ENCODE results near the gene SPP2.

The SPP2 gene

DNA sequence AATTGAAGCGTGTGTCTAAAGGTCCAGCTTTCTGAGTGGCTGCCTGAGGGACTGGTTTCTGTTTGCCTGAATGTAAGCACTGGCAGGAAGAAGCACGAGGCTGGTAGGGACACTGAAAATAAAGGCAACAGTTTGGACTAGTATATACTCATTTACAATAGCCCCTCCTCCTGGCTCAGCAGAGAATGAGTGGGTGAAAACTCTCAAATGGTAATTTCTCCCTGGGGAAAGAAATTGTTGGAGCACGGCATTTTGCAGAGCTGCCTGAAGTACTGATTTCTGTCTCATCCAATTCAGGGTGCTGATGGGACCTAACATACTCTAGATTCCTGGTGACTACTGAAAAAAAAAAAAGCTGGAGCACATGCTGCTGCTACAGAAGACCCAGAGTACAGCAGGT lies 17.3 kb upstream of the SPP2 start:
- TF ChIP-seq, protein P1, sequence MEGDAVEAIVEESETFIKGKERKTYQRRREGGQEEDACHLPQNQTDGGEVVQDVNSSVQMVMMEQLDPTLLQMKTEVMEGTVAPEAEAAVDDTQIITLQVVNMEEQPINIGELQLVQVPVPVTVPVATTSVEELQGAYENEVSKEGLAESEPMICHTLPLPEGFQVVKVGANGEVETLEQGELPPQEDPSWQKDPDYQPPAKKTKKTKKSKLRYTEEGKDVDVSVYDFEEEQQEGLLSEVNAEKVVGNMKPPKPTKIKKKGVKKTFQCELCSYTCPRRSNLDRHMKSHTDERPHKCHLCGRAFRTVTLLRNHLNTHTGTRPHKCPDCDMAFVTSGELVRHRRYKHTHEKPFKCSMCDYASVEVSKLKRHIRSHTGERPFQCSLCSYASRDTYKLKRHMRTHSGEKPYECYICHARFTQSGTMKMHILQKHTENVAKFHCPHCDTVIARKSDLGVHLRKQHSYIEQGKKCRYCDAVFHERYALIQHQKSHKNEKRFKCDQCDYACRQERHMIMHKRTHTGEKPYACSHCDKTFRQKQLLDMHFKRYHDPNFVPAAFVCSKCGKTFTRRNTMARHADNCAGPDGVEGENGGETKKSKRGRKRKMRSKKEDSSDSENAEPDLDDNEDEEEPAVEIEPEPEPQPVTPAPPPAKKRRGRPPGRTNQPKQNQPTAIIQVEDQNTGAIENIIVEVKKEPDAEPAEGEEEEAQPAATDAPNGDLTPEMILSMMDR (IDR thresholded peaks at IDR 0.05; ENCODE audit: control insufficient read depth, insufficient read depth, low read depth, low read length, missing control alignments): no peak
- no peak for DNase-seq (ENCODE audit: low read depth)
- H3K4me3 ChIP-seq (ENCODE audit: control insufficient read depth, low read depth, low read length): no peak overlapping the region

DNA sequence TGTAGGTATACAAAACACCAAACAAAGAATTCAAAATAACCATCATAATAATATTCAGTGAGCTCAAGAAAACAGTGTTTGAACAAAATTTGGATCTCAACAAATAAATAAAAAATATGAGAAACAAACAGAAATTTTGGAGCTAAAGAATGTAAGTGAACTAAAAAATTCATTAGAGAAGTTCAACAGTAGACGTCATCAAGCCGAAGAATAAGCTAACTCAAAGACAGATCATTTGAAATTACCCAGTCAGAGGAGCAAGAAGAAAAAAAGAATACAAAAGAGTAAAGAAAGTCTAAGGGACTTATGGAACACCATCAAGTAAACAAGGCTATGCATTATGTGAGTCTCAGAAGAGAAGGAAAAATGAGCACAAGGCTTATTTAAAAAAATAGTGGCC lies 16.6 kb upstream of the SPP2 start:
- TF ChIP-seq, protein P1 (IDR thresholded peaks at IDR 0.05; ENCODE audit: control insufficient read depth, insufficient read depth, low read depth, low read length, missing control alignments): no peak
- DNase-seq (ENCODE audit: low read depth): no peak
- no peak overlapping the region for H3K4me3 ChIP-seq (ENCODE audit: control insufficient read depth, low read depth, low read length)

DNA sequence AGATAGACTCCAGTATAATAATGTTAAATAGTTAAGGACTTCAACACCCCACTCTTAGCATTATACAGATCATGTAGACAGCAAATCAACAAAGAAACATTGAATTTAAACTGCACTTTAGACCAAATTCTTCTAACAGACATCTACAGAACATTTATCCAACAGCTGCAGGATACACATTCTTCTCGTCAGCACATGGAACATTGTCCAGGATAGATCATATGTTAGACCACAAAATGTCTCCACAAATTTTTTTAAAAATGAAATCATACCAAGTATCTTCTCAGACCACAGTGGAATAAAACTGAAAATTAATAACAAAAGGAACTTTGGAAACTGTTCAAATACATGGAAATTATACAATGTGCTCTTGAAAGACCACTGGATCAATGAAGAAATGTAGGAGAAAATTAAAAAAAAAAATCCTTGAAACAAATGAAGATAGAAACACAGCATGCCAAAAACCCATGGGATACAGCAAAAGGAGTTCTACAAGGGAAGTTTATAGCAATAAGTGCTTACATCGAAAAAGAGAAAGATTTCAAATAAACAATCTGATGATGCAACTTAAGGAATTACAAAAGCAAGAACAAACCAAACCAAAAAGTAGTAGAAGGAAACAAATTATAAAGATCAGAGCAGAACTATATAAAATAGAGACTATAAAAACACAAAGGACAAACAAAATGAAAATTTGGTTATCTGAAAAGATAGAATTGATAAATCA lies 12.3 kb upstream of the SPP2 start:
- no peak for DNase-seq (ENCODE audit: low read depth)
- TF ChIP-seq, protein P1 (IDR thresholded peaks at IDR 0.05; ENCODE audit: control insufficient read depth, insufficient read depth, low read depth, low read length, missing control alignments): no peak
- no peak overlapping the region for H3K4me3 ChIP-seq (ENCODE audit: control insufficient read depth, low read depth, low read length)

DNA sequence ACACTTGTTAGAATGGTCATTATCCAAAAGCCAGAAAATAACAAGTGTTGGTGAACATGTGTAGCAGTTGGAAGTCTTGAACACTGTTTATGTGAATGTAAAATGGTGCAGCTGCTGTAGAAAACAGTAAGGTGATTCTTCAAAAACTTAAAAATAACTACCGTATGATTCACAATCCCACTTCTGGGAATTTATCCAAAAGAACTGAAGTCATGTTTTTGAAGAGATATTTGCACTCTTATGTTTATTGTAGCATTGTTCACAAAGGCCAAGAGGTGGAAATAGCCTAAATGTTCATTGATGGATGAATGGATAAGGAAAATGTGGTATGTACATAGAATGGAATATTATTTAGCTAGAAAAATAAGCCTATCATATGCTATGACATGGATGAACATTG lies 6.3 kb upstream of the SPP2 start:
- no peak overlapping the region for H3K4me3 ChIP-seq (ENCODE audit: control insufficient read depth, low read depth, low read length)
- DNase-seq (ENCODE audit: low read depth): peak; percentile 21

DNA sequence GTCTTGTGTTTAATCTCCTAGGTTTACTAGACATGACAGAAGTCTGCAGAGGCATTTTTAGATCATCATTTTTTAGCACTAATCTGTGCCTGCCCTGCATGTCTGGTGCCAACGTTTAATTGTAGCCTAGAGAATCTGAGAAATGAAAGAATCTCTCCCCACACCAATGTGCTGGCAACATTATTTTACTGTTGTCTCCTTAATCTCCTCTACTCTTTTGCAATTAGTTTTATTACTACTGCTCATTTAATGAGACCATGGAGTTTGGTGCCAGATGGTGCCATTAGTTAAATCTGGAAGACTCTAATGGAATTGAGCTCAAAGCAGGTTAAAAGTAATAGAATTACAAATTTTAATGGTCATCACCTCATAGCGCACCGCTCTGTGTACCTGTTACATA lies 4.0 kb upstream of the SPP2 start:
- no peak for DNase-seq (ENCODE audit: low read depth)
- TF ChIP-seq, protein P1 (IDR thresholded peaks at IDR 0.05; ENCODE audit: control insufficient read depth, insufficient read depth, low read depth, low read length, missing control alignments): no peak
- H3K4me3 ChIP-seq (ENCODE audit: control insufficient read depth, low read depth, low read length): no peak overlapping the region

More for the DNA sequence above, 6.3 kb upstream of the SPP2 start:
- TF ChIP-seq, protein P1 (IDR thresholded peaks at IDR 0.05; ENCODE audit: control insufficient read depth, insufficient read depth, low read depth, low read length, missing control alignments): no peak

DNA sequence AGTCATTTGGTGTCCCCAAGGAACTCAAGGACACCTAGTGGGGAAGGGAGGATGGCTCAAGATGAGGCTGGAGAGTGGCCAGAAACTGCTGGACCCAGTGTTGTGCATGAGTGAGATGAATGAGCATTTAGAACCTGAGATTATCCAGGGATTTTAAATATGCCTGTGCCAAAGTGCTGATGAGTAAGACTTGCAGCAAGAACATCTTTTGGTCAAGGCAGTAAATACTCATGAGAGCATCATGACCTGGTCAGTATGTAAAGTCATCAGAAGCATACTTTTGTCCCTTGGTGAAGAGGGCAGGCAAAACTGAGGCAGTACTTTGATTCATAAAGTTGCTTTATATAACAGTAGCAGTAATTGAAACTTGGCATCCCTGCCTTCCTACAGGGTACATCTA lies 3.1 kb upstream of the SPP2 start:
- TF ChIP-seq, protein P1 (IDR thresholded peaks at IDR 0.05; ENCODE audit: control insufficient read depth, insufficient read depth, low read depth, low read length, missing control alignments): no peak
- DNase-seq (ENCODE audit: low read depth): no peak
- H3K4me3 ChIP-seq (ENCODE audit: control insufficient read depth, low read depth, low read length): no peak overlapping the region

Data from AG09309 (cell line).